ENCODE data around the gene ZC3H12D.

DNA sequence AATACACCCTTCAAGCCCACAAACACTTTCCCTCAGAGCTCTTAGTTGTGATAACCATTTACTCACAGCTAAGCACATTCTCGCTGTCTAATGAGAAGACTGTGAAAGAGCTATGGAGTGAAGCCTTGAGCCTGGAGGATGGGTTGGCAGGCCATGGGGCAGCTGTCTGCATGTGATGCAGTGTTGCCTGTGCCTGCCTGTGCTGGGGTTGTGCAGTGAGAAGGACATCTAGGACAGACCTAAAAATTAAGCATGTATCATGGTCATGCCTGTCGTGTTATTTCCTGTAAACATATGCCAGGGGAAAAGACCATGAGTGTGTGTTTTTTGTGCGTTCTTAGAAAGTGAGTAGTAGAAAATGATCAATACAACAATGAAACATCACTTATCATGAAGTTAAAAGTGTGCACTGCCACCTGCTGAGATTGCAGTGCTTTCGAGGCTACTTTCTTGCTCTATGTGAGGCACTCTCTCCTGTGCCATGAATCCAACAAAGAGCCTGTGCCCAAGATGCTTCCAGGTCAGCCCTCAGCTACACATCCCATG lies 8.1 kb upstream of the ZC3H12D start:
- TF ChIP-seq CSDC2 (CRISPR knock-in tag; IDR thresholded peaks at IDR 0.05) (no peak), ESRRG (CRISPR knock-in tag; IDR thresholded peaks at IDR 0.05) (no peak), BACH2 (CRISPR knock-in tag; IDR thresholded peaks at IDR 0.05; ENCODE audit: borderline replicate concordance) (no peak), RARB (CRISPR knock-in tag; IDR thresholded peaks at IDR 0.05) (no peak), CREB5 (CRISPR knock-in tag; IDR thresholded peaks at IDR 0.05; ENCODE audit: low read depth) (no peak), ZFP30 (CRISPR knock-in tag; IDR thresholded peaks at IDR 0.05) (no peak), ZFP3 (CRISPR knock-in tag; IDR thresholded peaks at IDR 0.05) (no peak)
- TF ChIP-seq, protein P1, sequence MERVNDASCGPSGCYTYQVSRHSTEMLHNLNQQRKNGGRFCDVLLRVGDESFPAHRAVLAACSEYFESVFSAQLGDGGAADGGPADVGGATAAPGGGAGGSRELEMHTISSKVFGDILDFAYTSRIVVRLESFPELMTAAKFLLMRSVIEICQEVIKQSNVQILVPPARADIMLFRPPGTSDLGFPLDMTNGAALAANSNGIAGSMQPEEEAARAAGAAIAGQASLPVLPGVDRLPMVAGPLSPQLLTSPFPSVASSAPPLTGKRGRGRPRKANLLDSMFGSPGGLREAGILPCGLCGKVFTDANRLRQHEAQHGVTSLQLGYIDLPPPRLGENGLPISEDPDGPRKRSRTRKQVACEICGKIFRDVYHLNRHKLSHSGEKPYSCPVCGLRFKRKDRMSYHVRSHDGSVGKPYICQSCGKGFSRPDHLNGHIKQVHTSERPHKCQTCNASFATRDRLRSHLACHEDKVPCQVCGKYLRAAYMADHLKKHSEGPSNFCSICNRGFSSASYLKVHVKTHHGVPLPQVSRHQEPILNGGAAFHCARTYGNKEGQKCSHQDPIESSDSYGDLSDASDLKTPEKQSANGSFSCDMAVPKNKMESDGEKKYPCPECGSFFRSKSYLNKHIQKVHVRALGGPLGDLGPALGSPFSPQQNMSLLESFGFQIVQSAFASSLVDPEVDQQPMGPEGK (CRISPR knock-in tag; IDR thresholded peaks at IDR 0.05; ENCODE audit: borderline replicate concordance) = no peak
- TF ChIP-seq, protein P2, sequence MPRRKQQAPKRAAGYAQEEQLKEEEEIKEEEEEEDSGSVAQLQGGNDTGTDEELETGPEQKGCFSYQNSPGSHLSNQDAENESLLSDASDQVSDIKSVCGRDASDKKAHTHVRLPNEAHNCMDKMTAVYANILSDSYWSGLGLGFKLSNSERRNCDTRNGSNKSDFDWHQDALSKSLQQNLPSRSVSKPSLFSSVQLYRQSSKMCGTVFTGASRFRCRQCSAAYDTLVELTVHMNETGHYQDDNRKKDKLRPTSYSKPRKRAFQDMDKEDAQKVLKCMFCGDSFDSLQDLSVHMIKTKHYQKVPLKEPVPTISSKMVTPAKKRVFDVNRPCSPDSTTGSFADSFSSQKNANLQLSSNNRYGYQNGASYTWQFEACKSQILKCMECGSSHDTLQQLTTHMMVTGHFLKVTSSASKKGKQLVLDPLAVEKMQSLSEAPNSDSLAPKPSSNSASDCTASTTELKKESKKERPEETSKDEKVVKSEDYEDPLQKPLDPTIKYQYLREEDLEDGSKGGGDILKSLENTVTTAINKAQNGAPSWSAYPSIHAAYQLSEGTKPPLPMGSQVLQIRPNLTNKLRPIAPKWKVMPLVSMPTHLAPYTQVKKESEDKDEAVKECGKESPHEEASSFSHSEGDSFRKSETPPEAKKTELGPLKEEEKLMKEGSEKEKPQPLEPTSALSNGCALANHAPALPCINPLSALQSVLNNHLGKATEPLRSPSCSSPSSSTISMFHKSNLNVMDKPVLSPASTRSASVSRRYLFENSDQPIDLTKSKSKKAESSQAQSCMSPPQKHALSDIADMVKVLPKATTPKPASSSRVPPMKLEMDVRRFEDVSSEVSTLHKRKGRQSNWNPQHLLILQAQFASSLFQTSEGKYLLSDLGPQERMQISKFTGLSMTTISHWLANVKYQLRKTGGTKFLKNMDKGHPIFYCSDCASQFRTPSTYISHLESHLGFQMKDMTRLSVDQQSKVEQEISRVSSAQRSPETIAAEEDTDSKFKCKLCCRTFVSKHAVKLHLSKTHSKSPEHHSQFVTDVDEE (CRISPR knock-in tag; IDR thresholded peaks at IDR 0.05) = no peak
- TF ChIP-seq, protein P3, sequence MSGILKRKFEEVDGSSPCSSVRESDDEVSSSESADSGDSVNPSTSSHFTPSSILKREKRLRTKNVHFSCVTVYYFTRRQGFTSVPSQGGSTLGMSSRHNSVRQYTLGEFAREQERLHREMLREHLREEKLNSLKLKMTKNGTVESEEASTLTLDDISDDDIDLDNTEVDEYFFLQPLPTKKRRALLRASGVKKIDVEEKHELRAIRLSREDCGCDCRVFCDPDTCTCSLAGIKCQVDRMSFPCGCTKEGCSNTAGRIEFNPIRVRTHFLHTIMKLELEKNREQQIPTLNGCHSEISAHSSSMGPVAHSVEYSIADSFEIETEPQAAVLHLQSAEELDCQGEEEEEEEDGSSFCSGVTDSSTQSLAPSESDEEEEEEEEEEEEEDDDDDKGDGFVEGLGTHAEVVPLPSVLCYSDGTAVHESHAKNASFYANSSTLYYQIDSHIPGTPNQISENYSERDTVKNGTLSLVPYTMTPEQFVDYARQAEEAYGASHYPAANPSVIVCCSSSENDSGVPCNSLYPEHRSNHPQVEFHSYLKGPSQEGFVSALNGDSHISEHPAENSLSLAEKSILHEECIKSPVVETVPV (CRISPR knock-in tag; IDR thresholded peaks at IDR 0.05) = no peak

All from SK-N-SH treated with all-trans-retinoic acid at 6 μM for 48 hours (cell line).